ENCODE data around the gene CDK8.

CDK8 gene

DNA sequence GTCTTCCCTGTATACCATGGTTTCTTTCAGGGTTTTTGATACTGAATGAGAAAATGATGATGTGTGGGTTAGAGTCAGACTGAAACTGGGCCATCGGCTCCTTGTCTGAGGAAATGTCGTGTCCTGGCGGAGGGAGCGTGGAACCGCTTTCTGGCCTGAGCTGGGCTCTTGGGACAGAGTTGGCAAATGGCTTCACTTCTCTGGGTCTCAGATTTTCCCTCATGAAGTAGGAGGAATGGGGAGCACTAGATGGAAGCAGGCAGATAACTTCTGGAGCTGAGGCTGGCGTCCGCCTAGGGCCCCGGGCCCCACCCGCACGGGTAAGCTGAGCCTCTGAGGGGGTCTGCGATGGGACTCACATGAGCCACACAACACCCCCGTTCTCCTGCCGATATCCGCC, 170.3 kb downstream of the CDK8 start:
- no peak for TF ChIP-seq CTCF (IDR thresholded peaks at IDR 0.05)

DNA sequence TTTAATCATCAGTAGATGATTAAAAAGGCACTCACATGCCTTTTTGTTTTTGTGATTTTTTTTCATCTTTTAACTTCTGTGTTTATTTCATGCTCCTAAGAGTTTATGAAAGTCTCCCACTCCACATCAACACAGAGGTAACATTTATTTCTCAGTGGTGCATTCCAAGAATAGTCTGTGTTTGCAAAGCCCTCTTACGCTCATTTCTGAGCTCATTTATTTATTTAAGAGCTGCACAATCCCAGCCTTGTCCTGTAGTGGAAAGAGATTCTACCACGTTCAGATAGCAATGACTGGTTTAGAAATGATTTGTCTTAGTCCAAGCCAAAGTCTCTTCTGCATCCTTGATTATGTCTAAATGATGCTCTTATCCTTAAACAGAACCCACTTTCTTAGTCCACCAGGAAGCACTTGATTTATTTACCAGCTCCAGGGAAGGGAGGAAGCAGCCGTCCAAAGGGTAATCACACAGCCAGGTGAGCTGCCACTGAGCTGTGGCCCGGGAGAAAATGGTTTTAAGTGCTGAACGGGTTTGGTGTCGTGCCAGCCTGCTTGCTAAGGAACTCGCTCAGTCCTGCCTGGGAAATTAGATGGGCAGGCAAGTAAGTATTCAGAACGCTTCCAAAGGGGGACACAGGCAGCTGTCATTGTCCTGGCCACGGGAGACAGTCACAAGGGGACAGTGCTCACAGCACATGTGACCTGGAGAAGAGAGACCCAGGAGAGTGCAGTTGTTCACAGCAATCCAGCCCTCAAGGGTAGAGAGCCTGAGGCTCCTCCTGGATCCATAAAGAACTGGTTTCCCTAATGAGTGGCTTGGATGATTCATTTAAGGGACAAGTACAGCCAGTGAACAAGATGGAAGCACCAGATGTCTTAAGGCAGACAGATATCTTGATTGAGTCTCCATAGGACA, 171.8 kb downstream of the CDK8 start:
- no peak for TF ChIP-seq CTCF (IDR thresholded peaks at IDR 0.05)

DNA sequence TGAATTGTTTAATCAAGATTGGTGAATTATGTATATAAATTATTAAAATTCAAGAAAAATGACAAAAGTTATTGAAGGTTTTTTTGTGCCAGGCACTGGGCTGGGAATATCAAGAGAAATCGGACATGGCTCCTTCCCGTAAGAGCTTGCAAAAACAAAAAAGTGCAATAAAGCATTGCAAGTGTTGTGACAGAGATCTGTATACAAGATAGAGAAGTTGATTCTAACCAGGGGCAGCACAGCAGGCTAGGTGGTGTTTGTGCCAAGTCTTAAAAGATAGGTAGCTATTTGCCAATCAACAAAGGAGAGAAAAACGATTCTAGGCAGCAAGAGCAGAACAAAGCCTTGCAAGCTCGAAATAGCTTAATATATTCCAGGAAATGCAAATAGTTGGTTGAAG, 179.8 kb downstream of the CDK8 start:
- no peak for TF ChIP-seq CTCF (IDR thresholded peaks at IDR 0.05)

DNA sequence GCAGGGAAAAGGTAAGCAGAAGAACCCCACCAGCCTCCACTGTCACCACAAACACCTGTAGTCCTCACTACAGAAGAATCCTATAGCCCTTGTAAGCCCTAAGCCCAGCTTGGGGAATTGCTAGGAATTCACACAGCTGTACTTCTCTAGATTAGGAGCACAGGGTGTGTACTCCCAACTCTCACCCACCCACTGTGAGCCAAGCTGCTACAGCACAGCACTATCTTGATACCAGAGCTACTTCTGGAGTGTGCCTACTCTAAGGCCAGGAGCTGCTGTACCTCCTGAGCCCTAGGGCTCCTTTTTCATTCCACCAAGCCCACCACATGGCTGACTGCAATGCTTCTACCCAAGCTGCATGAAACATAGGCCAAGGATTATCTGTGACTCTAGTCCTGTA, 181.2 kb downstream of the CDK8 start:
- no peak for TF ChIP-seq CTCF (IDR thresholded peaks at IDR 0.05)

DNA sequence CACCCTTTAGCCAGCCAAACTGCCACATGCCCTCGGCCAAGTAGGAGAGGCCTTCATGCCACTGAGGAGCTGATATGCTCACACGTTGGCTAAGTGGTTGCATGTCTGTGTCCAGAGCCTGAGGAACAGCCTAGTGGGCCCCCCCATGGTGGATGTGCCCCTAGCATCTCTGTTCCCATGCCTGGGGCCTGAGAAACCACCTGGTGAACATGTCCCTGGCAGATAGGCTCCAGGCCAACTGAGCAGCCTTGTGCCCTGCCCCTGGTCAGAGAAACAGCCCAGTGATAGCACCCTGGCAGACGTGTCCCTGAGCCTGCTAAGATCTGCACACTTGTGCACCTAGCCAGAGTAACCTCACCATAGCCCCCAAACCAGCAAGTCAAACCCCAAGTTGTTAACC, 181.7 kb downstream of the CDK8 start:
- TF ChIP-seq CTCF (IDR thresholded peaks at IDR 0.05): no peak

GRCh38 chr13:26436914-26437313, 183.0 kb downstream of the CDK8 start:
- no peak for TF ChIP-seq CTCF (IDR thresholded peaks at IDR 0.05)

GRCh38 chr13:26440111-26440510, 186.2 kb downstream of the CDK8 start:
- no peak for TF ChIP-seq CTCF (IDR thresholded peaks at IDR 0.05)
